H9 (cell line): ENCODE results near the gene RGS9. TPM values are rescaled to one million over a fixed set of nuclear protein-coding genes. Genes with fewer than 3 reads are reported as not detected.
"Not testable (repeated sequence)": the region's sequence is repeated elsewhere in the genome, so short reads cannot be mapped to it uniquely, and the experiment has no call there.

Source experiments
- DNase-seq: peaks from one replicate; pipeline ENCODE4 v3.0.0-alpha.2; 2017
- H2AFZ ChIP-seq: one replicate; pipeline ENCODE4 v1.6.1; 2013; ENCODE audit warnings: mild to moderate bottlenecking, low read length, control low read depth, moderate library complexity
- H2AK5ac ChIP-seq: 2 replicates; pipeline ENCODE4 v1.6.1; 2013; ENCODE audit warnings: low read length, control low read depth, mixed read lengths; ENCODE audit not compliant: insufficient read length
- H2BK120ac ChIP-seq: one replicate; pipeline ENCODE4 v1.6.1; 2013; ENCODE audit warnings: low read depth, mild to moderate bottlenecking, low read length, control low read depth, inconsistent platforms; ENCODE audit not compliant: poor library complexity, severe bottlenecking
- H2BK12ac ChIP-seq: 2 replicates; pipeline ENCODE4 v1.6.1; 2013; ENCODE audit warnings: low read length, control low read depth, mixed read lengths, low read depth; ENCODE audit not compliant: insufficient read length
- H2BK15ac ChIP-seq: 2 replicates; pipeline ENCODE4 v1.6.1; 2013; ENCODE audit warnings: low read depth, low read length, control low read depth
- H2BK20ac ChIP-seq: one replicate; pipeline ENCODE4 v1.6.1; 2013; ENCODE audit warnings: low read depth, mild to moderate bottlenecking, low read length, control low read depth, inconsistent platforms; ENCODE audit not compliant: poor library complexity, severe bottlenecking
- H2BK5ac ChIP-seq: 2 replicates; pipeline ENCODE4 v1.6.1; 2013; ENCODE audit warnings: low read length, control low read depth, mixed read lengths; ENCODE audit not compliant: insufficient read length
- H3K14ac ChIP-seq: 2 replicates; pipeline ENCODE4 v1.6.1; 2013; ENCODE audit warnings: low read length, control low read depth; ENCODE audit not compliant: insufficient read depth
- H3K18ac ChIP-seq: 2 replicates; pipeline ENCODE4 v1.6.1; 2013; ENCODE audit warnings: low read depth, mild to moderate bottlenecking, mixed read lengths, low read length, control low read depth; ENCODE audit not compliant: insufficient read length
- H3K23ac ChIP-seq: 2 replicates; pipeline ENCODE4 v1.6.1; 2013; ENCODE audit warnings: low read length, control low read depth, mixed read lengths, low read depth; ENCODE audit not compliant: insufficient read length
- H3K23me2 ChIP-seq: 2 replicates; pipeline ENCODE4 v1.6.1; 2013; ENCODE audit warnings: low read depth, mild to moderate bottlenecking, mixed read lengths, low read length, control low read depth; ENCODE audit not compliant: insufficient read length, poor library complexity, severe bottlenecking
- H3K27ac ChIP-seq: 2 replicates; pipeline ENCODE4 v1.5.1; 2013; ENCODE audit warnings: low read length, control low read depth, mixed read lengths, low read depth; ENCODE audit not compliant: insufficient read length
- H3K27me3 ChIP-seq: 2 replicates; pipeline ENCODE4 v1.6.1; 2013; ENCODE audit warnings: low read length, control low read depth, inconsistent platforms; ENCODE audit not compliant: insufficient read depth
- H3K4ac ChIP-seq: 2 replicates; pipeline ENCODE4 v1.6.1; 2013; ENCODE audit warnings: low read depth, mild to moderate bottlenecking, control low read depth, inconsistent platforms, low read length, moderate library complexity
- H3K4me1 ChIP-seq: 2 replicates; pipeline ENCODE4 v1.6.1; 2013; ENCODE audit warnings: low read length, control low read depth, inconsistent platforms; ENCODE audit not compliant: insufficient read depth
- H3K4me2 ChIP-seq: 2 replicates; pipeline ENCODE4 v1.6.1; 2013; ENCODE audit warnings: low read length, control low read depth, mixed read lengths; ENCODE audit not compliant: insufficient read length, insufficient read depth
- H3K56ac ChIP-seq: 2 replicates; pipeline ENCODE4 v1.6.1; 2013; ENCODE audit warnings: low read depth, mild to moderate bottlenecking, mixed read lengths, low read length, control low read depth; ENCODE audit not compliant: insufficient read length
- H3K79me1 ChIP-seq: 2 replicates; pipeline ENCODE4 v1.6.1; 2013; ENCODE audit warnings: low read depth, mild to moderate bottlenecking, moderate library complexity, low read length, control low read depth, inconsistent platforms; ENCODE audit not compliant: insufficient read depth, poor library complexity, severe bottlenecking
- H3K79me2 ChIP-seq: 2 replicates; pipeline ENCODE4 v1.6.1; 2013; ENCODE audit warnings: low read length, control low read depth, inconsistent platforms; ENCODE audit not compliant: insufficient read depth
- H3K9ac ChIP-seq: 2 replicates; pipeline ENCODE4 v1.6.1; 2013; ENCODE audit warnings: low read length, control low read depth, mixed read lengths; ENCODE audit not compliant: insufficient read length; ENCODE audit errors: extremely low read depth
- H3K9me3 ChIP-seq: one replicate; pipeline ENCODE4 v1.6.1; 2013; ENCODE audit warnings: low read depth, low read length, inconsistent platforms; ENCODE audit not compliant: control insufficient read depth
- H3T11ph ChIP-seq: one replicate; pipeline ENCODE4 v1.6.1; 2013; ENCODE audit warnings: mild to moderate bottlenecking, low read length, control low read depth, inconsistent platforms
- H4K20me1 ChIP-seq: one replicate; pipeline ENCODE4 v1.6.1; 2013; ENCODE audit not compliant: control insufficient read depth, insufficient read length, insufficient read depth
- H4K5ac ChIP-seq: 2 replicates; pipeline ENCODE4 v1.6.1; 2013; ENCODE audit warnings: low read depth, mild to moderate bottlenecking, mixed read lengths, low read length, control low read depth; ENCODE audit not compliant: insufficient read length
- H4K8ac ChIP-seq: replicated peaks from 2 replicates; pipeline ENCODE4 v1.6.1; 2013; ENCODE audit warnings: low read length, control low read depth, mixed read lengths, low read depth; ENCODE audit not compliant: insufficient read length
- H4K91ac ChIP-seq: 2 replicates; pipeline ENCODE4 v1.6.1; 2013; ENCODE audit warnings: low read depth, mild to moderate bottlenecking, moderate library complexity, mixed read lengths, low read length, control low read depth; ENCODE audit not compliant: insufficient read length
- H3K27ac Mint-ChIP-seq, 3 experiments: 2 replicates in 2 of 3; 3 replicates in 1 of 3; pipeline ENCODE4 v1.8.0; 2020 to 2021; ENCODE audit warnings: mixed read lengths in 3 of 3, mild to moderate bottlenecking in 1 of 3, moderate library complexity in 1 of 3
- H3K27me3 Mint-ChIP-seq: 2 replicates; pipeline ENCODE4 v1.8.0; 2021; ENCODE audit warnings: low read depth, mild to moderate bottlenecking, moderate library complexity, mixed read lengths
- H3K36me3 Mint-ChIP-seq, 3 experiments: 2 replicates in 2 of 3; 3 replicates in 1 of 3; pipeline ENCODE4 v1.8.0; 2020 to 2021; ENCODE audit warnings: low read depth in 3 of 3, mixed read lengths in 3 of 3; ENCODE audit not compliant: insufficient read depth in 1 of 3
- H3K4me1 Mint-ChIP-seq, 2 experiments: 2 replicates each; pipeline ENCODE4 v1.8.0; 2020; ENCODE audit warnings: mixed read lengths in 2 of 2
- H3K4me3 Mint-ChIP-seq, 2 experiments: 2 replicates in 1 of 2; 3 replicates in 1 of 2; pipeline ENCODE4 v1.8.0; 2020 to 2021; ENCODE audit warnings: mild to moderate bottlenecking in 2 of 2, mixed read lengths in 2 of 2, moderate library complexity in 1 of 2
- H3K9me3 Mint-ChIP-seq, 2 experiments: 2 replicates in 1 of 2; 3 replicates in 1 of 2; pipeline ENCODE4 v1.8.0; 2020; ENCODE audit warnings: mild to moderate bottlenecking in 2 of 2, mixed read lengths in 2 of 2, moderate library complexity in 1 of 2
- CTCF ChIP-seq: fragments of 200-600 bp; sonication (generic); conservative IDR thresholded peaks from 3 replicates; pipeline ENCODE4 v1.8.0; 2021; ENCODE audit warnings: antibody characterized with exemption, mild to moderate bottlenecking
- WGBS: extraction: QIAGEN DNeasy Blood & Tissue Kit; methylation state at CpG from one replicate; pipeline ENCODE4 v1.1.7; 2013; ENCODE audit warnings: missing lambda C conversion rate, low lambda C conversion rate, mixed read lengths; ENCODE audit not compliant: insufficient read length; ENCODE audit errors: extremely low coverage; 5-methylcytosine and 5-hydroxymethylcytosine counted together
- total RNA-seq: library from RNA; stranded (reverse); gene quantifications from 2 replicates; pipeline ENCODE4 v1.2.1, GENCODE V29; 2021

RGS9 gene
- total RNA-seq, 1 experiment from 2014 or later, result 12.0 TPM

GRCh38 chr17:65205655-65206054 is 68.5 kb downstream of the RGS9 start:
- H3K9me3 Mint-ChIP-seq, result no peaks in the 10 kb centered on the region
- peaks cover 1% of the 10 kb centered on the region; the same call in 1 of the 2 replicates for H3K27me3 Mint-ChIP-seq
- H4K20me1 ChIP-seq, result no peaks in the 10 kb centered on the region
- H3K79me1 ChIP-seq, result no peaks in the 10 kb centered on the region
- H3K27ac ChIP-seq, result no peak overlapping the region
- no peak overlapping the region for H3K18ac ChIP-seq
- no peak overlapping the region for H2BK20ac ChIP-seq
- H2BK5ac ChIP-seq, result no peak overlapping the region
- no peak overlapping the region for H3K4me2 ChIP-seq
- no peak overlapping the region for H4K8ac ChIP-seq
- no peaks in the 10 kb centered on the region for H3K79me2 ChIP-seq
- no peak overlapping the region for H2BK15ac ChIP-seq
- no peaks in the 10 kb centered on the region for H3K27me3 ChIP-seq
- H2AFZ ChIP-seq, result no peak overlapping the region
- no peak overlapping the region for H3T11ph ChIP-seq
- H3K14ac ChIP-seq, result no peak overlapping the region
- H3K4ac ChIP-seq, result no peak overlapping the region
- peaks cover 15 to 20% of the 10 kb centered on the region in 2 experiments for H3K4me1 Mint-ChIP-seq
- no peak overlapping the region for H3K9ac ChIP-seq
- no peak overlapping the region for H3K56ac ChIP-seq
- H3K4me1 ChIP-seq, result no peaks in the 10 kb centered on the region
- H3K4me3 Mint-ChIP-seq, result no peak overlapping the region
- no peaks in the 10 kb centered on the region for H3K9me3 ChIP-seq
- H3K27ac Mint-ChIP-seq, result no peak overlapping the region
- no peaks in the 10 kb centered on the region for H3K36me3 Mint-ChIP-seq
- H2BK120ac ChIP-seq, result no peak overlapping the region
- no peak overlapping the region for H4K91ac ChIP-seq
- no peak overlapping the region for H3K23ac ChIP-seq
- no peaks in the 10 kb centered on the region for H3K23me2 ChIP-seq
- DNase-seq, result no peak
- TF ChIP-seq CTCF, result no peak
- no peak overlapping the region for H2AK5ac ChIP-seq
- H2BK12ac ChIP-seq, result no peak overlapping the region
- no peak overlapping the region for H4K5ac ChIP-seq

GRCh38 chr17:65207448-65207847 is 70.3 kb downstream of the RGS9 start:
- not testable (repeated sequence) for H3K27ac ChIP-seq, H2BK20ac ChIP-seq, DNase-seq, H3K23ac ChIP-seq, H3K14ac ChIP-seq, H3K9ac ChIP-seq, H4K8ac ChIP-seq, H2BK15ac ChIP-seq, H2BK12ac ChIP-seq, H3K9me3 ChIP-seq, H3T11ph ChIP-seq, H3K56ac ChIP-seq, H3K79me2 ChIP-seq, H3K27me3 ChIP-seq, H3K27ac Mint-ChIP-seq, H3K4me3 Mint-ChIP-seq, H4K20me1 ChIP-seq, H3K4me2 ChIP-seq, H4K5ac ChIP-seq, H3K4me1 ChIP-seq, H3K23me2 ChIP-seq, H3K79me1 ChIP-seq, H2BK5ac ChIP-seq, H3K4ac ChIP-seq, H3K36me3 Mint-ChIP-seq, H3K9me3 Mint-ChIP-seq, H2AK5ac ChIP-seq, H3K18ac ChIP-seq, H2AFZ ChIP-seq, H3K27me3 Mint-ChIP-seq, H2BK120ac ChIP-seq, H4K91ac ChIP-seq
- peaks cover 15 to 20% of the 10 kb centered on the region in 2 experiments for H3K4me1 Mint-ChIP-seq
- WGBS, result no CpG with 5 or more reads among the region's 1 CpG
